SIG-M5 (cell line): ENCODE data around the gene TXNDC8.
A peak's percentile ranks its signal among the peaks of the same experiment; 100 is the strongest.
"Not testable (repeated sequence)": the region's sequence is repeated elsewhere in the genome, so short reads cannot be mapped to it uniquely, and the experiment has no call there.

Source experiments
- DNase-seq: peaks from one replicate; lab custom pipeline; 2025; lab: John Stamatoyannopoulos, UW

TXNDC8 gene

DNA sequence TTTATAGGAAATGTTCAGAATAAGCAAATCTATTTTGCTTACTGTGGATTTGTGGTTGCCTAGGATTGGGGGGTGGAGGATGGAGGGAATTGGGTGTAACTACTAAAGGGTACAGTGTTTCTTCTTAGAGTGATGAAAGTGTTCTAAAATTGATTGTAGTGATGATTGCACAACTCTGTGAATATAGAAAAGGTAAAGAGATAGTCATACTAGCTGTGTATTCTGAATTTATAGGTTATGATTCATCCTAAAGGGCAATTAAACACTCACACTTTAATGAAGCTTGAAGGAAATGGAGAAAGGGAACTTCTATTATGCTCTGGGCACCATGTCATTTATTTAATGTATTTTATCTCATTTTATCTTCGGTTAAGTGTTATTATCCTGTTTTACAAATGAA is 9.9 kb downstream of the TXNDC8 start:
- no peak for DNase-seq

DNA sequence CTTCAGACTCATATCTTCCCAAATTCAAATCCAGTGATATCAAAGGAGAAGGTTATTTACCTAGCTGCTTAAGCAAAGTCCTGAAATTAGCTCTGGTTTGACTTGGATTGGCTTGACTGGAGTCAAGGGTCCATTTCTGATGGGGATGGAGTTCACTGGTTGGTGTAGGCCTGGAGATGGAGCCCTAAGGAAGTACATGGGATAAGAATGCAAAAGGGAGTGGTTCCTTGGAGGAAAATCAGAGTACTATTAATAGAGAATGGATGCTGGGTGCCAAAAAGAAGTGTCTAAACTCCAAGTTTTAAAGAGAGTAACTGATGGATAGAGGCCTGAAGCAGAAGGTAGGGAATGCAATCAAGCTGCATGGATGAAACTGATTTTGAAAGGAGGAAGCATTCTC is 13.8 kb downstream of the TXNDC8 start:
- DNase-seq, result no peak

DNA sequence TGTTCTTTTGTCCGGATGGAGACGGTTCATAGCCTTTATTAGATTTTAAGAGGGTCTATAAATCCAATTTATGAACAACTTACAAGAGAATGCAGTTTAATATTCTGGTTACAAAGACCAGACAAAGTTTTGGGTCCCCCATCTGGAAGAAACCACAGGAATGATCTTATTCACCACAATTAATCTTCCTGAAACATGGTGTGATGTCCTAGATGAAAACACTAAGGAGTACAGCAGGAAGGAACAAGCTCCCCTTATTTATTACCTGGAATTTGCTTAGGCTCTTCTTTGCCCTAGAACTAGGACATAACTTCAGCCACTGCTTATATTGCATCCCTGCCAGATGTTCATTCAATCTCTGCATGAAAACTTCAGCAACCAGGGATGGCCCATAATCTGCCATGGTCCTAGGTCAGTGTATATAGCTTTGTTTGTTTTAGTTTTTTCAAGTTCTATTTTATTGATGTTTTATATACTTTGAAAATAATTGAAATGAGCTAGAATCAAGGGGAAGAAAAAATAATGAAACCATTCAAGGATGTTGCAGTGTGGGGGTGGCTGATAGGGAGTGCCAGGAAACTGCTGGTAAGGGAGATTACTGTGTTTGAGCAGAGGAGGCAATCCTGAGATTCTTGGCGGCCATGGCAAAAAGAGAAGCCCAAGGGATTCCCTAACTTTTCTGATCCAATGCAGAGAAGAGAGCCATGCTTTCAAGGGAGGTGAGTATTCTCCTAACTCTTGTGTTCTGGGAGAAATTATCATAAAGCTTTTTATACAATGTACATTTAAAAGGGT is 16.8 kb downstream of the TXNDC8 start:
- no peak for DNase-seq

DNA sequence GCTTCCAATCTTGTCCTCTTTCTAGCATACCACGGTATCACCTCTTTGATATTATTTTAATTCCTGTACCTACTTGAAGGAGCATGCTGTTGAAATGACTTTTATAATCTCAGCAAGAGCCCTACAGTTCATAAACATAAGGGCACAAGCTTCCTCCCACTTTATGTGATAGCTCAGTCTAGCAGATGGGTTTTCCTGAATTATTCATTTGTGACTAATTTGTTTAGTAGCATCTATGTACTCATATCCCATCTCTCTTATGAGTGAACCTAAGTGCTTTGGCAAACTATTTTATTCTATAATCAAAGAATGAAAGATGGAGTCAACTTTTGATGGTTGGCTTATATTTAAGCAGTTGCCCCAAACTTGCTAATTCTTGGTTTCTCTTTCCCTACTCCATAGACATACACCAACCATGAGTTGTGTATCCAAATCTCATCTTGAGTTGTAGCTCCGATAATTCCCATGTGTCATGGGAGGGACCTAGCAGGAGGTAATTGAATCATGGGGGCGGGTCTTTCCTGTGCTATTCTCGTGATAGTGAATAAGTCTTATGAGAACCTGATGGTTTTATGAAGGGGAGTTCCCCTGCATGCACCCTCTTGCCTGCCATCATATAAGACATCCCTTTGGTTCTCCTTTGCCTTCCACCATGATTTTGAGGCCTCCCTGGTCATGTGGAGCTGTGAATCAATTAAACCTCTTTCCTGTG is 17.7 kb downstream of the TXNDC8 start:
- DNase-seq, result no peak

DNA sequence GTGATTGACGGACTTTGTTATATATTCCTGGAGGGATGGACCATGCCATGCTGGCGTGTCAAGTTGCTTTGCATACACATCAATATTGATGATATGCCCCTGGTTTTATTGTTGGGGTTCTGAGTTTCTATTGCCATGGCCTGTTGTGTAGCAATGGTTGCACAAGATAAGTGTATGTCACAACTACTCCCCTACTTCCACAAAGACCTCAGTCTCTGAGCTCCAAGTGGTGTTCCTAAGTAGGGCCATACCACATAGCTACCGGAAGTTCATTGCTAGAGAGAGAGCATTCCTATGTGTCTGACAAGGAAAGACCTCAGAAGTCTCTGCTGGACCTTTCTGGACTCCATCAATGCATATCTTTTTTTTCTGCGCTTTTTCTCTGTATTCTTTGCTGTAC is 19.8 kb downstream of the TXNDC8 start:
- no peak for DNase-seq

DNA sequence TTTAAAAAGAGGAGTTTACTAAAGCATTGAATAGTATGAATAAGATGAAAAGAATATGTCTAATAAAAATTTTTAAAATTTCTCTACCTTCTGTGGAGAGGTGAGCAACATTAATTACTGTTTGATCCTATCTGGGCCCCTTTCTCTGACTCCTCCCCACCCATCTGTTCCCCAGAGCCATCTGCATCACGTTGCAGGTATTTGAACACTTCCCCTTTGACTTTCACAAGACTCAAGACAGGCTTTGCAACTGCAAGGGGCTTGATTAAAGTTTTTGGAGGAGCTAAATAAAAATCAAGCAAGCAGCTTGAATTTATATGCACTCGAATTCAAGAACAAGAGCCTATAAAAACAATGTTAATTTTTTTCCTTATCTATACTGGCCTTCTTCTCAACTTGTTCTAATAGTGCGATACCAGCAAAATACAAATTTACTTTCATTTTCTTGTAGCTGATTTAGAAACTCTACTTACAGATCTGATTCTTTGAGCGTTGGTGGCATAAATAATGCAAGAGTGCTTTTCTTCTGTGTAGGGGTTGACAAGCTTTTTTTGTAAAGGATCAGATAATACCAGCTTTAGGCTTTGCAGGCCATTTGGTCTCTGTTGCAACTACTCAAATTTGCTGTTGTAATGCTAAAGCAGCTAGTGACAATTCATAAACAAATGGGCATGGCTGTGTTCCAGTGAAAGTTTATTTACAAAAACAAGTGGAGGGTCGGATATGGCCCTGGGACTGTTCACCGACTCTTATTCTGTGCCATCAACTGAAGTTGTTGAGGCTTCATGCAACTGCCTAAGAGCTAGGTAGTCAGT is 21.2 kb downstream of the TXNDC8 start:
- DNase-seq, result no peak

DNA sequence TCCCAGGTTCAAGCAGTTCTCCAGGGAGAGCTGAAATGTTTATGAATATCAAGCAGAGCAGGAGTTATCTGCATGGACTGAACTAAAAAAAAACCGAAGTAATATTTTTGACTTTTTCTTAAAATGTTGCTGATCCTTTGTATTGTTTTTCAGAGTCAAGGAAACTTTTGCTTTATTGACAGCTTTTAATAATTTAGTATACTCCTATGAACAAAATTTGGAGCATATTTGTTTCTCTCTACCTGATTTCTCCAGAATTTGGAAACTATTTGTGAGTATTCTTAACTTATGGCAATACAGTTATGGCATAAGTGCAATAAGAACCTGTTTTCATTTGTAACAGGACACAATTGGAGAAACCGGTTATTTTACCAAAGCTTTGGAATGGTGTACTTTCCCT is 25.7 kb downstream of the TXNDC8 start:
- DNase-seq, result not testable (repeated sequence)

DNA sequence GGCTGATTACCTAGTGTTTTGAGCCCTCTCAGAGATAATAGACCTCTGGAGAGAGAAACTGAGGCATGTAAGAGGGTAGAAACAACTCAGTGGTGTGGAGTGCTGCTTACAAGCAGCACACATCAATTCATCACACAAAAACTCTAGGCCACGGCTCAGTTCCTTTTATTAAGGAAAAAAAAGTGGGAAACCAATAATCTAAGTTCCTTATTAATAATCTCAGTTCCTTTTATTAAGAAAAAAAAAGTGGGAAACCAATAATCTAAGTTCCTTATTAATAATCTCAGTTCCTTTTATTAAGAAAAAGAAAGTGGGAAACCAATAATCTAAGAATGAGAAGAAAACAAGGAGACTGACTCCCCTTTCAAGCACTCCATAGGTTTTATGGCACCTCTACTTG is 28.0 kb downstream of the TXNDC8 start:
- no peak for DNase-seq

DNA sequence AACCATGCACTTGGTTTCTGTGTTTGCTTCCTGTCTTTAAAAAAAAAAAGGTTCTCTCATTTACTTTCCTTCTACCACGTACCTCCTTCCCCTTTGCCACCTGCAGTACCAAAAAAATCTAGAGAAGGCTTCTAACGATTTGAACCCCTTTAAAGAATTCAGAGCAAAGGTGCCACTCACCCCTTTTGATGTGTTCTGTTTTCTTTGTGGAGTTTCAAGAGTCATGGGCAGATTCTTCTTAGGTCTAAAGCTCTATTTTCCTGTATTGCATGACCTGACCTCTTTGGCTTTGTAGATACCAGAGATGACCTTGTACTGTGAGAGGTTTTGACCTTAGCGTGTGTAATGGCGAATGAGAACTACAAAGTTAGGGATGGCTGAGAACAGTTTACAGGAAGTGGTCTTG is 29.0 kb downstream of the TXNDC8 start:
- DNase-seq, result no peak

DNA sequence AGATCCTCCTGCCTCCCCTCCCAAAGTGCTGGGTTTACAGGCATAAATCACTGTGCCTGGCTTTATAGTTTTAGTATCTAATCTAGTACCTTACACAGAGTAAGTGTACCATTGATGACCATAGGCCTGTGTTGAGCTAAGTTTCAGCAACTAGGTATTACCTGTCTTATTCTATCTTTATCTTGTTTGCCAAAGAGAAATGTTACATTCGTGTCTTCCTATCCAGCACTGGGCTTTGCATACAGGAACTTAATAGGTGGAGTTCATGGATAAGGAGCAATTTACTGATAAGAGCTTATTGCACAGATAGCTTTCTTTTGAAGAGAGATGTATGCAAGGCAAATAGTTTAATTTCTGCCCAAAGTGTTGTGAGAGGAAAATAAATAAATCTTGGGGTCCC is 30.5 kb downstream of the TXNDC8 start:
- no peak for DNase-seq

DNA sequence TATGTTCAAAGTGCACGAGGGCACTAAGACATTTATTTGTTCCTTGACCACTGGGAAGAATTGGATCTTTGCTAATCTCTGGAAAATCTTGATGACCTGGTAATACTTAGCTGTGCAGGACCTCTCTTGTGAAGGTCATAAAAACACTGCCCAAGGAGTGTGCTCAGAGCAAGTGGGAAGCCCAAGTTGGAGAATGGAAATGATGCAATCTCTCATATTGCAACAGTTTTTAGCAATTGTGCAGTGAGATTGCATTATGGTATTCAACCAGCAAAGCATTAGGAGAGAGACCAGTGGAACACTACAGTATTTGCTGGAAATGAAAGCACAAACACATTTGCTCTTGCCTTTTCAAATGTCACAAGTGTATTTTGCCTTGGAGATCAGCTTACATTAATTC is 34.5 kb downstream of the TXNDC8 start:
- DNase-seq, result no peak

DNA sequence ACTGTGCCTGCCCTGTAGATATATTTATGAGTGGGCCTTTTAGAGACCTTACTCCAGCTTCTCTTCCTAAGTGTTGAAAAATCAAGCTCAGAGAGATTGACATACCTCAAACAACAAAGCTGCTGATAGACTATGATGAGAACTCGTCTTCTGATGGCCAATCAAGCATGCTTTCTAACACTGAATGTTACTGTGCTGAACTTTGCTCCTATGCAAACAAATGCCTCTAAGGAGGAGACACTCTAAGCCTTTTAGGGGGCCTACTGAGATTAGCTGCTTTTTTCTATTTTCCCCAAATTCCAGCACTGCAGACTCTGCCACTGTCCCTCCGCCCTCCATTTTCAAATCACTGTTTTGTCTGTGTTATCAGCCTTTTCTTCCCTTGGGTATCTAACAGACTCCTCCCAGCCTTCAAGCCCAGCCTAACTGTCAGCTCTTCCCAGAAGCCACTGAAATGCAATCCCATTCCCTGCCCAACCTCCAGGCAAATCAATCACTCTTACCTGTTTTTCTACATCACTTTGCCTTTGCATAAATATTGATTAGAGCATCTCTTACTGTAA is 39.5 kb downstream of the TXNDC8 start:
- DNase-seq, result no peak

DNA sequence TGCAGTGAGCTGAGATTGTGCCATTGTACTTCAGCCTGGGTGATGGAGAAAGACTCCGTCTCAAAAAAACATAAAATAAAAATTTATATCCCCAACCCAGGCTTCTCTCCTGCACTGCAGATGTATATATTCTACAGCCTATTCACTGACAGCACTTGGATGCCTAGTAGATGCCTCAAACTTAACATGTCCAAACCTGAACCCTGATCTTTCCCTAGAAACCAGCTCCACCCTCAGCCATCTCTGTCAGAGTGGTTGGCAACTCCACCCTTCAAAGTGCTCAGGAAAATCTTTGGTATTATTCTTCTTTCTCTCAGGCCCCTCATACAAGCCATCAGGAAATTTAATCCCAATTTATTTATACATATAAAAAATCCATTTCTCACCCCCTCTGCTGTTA is 44.4 kb downstream of the TXNDC8 start:
- no peak for DNase-seq

DNA sequence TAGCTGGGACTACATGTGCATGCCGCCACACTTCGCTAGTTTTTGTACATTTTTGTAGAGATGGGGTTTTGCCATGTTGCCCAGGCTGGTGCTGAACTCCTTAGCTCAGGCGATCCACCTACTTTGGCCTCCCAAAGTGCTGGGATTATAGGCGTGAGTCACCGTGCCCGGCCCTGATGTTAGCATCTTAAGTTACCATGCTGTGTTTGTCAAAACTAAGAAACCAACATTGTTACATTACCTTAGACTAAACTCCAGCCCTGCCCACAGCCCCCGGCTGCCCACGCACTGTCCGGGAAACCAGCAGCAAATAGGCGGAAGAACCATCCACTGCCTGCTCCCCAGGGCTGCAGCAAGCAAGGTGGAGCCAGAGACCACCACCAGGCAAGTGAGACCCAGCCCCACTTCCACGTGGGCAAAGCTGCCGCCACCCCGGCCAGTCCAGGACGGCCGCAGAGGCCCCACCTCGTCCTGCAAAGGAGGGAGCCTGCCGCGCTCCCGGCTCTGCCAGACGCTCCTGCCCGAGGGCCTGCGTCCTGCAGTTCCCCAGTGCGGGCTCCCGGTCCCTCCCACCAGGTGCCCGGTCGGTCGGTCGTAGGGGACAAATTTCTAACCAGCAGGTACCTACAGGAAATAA is 45.6 kb downstream of the TXNDC8 start:
- DNase-seq, result no peak

DNA sequence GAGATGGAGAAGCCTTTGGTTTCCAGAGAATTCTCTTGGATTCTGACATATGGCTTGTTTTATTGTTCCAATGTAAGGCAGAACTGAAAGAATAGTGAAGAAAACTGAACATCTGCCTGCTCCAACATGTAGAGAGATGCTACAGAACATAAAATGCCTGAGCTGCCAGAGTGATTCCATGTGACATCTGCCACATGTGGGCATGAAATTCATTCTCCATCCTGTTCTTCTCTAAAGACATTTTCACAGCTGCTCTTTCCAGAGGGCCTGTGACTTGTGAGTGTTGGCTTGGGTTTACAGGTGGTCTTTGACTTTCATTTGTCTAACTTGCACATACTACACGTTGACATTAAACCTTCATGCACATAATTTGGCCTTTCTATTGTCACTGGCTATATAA is 47.7 kb downstream of the TXNDC8 start:
- no peak for DNase-seq

DNA sequence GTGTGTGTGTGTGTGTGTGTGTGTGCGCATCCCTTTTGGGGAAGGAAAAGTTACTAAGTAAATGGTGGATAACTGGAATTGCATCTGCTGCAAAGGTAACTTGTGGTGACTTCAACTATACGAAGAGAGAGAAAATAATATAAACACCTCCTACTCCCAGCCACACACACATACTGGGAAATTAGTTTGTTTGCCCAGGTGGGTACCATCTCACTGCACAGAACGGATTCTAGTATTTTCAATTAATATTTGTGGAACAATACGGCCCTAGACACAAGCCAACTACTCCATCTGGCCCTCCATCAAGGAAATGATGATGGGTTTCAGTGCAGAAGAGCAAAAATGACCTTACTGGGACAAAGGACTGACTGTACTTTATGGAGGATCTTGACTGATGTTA is 49.2 kb downstream of the TXNDC8 start:
- no peak for DNase-seq

DNA sequence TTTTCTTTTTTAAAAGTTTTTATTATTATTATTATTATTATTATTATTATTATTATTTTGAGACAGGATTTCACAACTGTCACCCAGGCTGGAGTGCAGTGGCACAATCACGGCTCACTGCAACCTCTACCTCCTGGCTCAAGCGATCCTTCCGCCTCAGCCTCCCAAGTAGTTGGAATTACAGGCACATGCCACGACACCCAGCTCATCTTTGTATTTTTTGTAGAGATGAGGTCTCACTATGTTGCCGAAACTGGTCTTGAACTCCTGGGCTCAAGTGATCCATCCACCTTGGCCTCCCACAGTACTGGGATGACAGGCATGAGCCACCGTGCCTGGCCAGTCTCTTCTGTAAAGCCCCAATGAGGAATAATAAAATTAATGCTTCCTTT is 50.4 kb downstream of the TXNDC8 start:
- no peak for DNase-seq

DNA sequence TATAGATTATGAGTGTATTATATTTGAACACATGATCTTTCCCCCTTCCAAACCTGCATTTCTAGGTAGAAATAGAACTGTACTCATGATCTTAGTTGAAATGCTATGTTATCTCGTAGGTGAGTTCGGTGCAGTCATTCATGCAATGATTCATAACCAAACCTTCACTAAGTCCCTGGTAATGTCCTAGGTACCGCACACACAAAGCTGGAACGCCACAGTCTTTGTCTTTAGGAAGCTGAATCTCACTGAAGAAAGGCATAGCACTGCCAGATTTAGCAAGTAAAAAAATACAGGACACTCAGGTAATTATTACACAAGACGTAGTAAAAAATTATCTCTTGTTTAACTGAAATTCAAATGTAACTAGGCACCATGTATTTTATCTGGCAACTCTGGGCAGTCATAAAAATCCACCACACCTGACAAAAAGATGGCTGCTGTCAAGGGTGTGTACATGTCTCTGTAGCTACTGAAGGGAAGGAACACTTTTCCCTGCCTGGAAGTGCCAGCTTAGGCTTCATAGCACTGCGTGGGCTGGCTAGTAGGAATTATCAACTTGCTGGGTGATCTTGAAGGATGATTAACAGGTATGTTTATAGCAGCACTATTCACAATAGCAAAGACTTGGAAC is 53.3 kb downstream of the TXNDC8 start:
- no peak for DNase-seq

DNA sequence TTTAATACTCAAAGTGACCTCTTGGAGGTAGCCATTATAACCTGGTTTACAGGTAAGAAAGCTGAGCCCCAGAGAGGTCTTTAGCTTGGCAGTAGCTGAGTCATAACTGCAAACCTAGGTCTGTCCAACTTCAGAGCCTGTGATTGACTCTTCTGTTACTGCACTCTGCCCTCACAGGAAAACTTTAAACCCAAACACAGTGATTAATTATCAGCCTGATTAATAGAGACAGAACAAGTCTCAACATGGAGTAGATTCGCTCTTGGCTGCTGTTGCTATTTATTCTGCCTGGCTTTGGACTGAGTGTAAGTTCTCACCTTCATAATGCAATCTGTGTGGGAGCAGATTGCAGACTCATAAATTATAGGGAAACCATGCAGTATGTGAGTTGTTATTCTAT is 53.9 kb downstream of the TXNDC8 start:
- no peak for DNase-seq

DNA sequence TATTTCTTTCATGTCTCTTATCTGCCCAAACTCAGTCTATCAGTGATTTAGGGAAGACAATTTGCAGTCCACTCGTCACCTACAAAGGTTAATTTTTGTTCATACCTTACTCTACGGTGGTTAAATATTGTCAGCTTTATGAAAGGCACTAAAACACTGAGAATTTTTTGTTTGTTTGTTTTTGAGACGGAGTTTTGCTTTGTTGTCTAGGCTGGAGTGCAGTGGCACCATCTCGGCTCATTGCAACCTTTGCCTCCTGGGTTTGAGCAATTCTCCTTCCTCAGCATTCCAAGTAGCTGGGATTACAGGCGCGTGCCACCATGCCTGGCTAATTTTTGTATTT is 55.0 kb downstream of the TXNDC8 start:
- no peak for DNase-seq

DNA sequence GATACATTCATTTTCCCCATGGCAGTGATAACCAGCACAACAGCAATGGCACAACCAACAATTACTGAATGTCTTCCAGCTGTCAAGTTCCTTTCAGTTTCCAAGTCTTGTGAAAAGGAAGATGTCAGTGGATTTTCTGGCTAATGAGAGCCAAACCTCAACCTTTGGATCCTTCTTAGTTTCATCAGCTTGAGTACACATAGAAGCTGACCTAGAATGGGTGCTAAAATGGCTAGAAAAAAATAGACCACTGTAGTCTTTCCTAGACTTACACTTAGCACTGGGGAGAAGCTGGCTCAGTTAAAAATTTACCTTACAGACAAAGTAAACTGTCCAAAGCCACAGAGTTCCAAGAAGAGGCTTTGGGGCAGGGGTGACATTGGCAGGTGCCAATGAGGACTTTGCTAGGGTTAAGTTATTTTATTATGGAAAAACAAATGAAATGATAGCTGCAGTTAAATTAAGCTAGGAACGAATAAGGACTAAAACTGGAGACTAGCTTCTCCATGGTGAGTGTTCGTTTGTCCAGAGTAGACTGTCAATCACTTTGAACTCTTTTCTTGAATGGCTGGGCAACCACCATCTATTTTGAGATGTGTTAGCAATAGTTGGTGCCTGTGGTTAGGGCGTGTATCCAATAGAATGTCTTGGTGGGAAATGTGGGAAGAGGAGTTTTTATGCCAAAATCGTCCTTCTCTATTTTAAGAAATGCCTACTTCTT is 55.5 kb downstream of the TXNDC8 start:
- peak; percentile 37 for DNase-seq
